GM13977 (cell line): ENCODE results near the gene JPT2.

Experiments
- DNase-seq: peaks from one replicate; pipeline ENCODE4 v3.0.0; 2012; ENCODE audit warnings: low spot score
- CTCF ChIP-seq: IDR thresholded peaks from 2 replicates; pipeline ENCODE4 v1.5.1; 2012; ENCODE audit warnings: mild to moderate bottlenecking, control low read depth; ENCODE audit not compliant: insufficient read depth; ENCODE audit errors: extremely low read depth, missing control alignments
- in situ Hi-C: fragments of 300-500 bp; cut with MboI; formaldehyde crosslinking; loops from one replicate; pipeline ENCODE4 v1.12.0; 2022; ENCODE audit warnings: low sequenced_read_pairs, low pct_unique_long_range_greater_than_20kb, mixed read lengths, inconsistent platforms; ENCODE audit not compliant: unreplicated experiment

Gene JPT2

GRCh38 chr16:1745900-1746692, 68.0 kb downstream of the JPT2 start:
- TF ChIP-seq CTCF, result no peak
- no peak for DNase-seq
- in situ Hi-C loops, result no loop called here

- no peak for TF ChIP-seq CTCF
- DNase-seq, result no peak
- in situ Hi-C loops, result no loop called here
Measured at GRCh38 chr16:1746693-1747195, 68.7 kb downstream of the JPT2 start.

- in situ Hi-C loops, result no loop called here
- no peak for DNase-seq
- no peak for TF ChIP-seq CTCF
Measured at GRCh38 chr16:1747934-1748333, 69.9 kb downstream of the JPT2 start.

GRCh38 chr16:1749152-1750117, 71.4 kb downstream of the JPT2 start:
- DNase-seq, result no peak
- in situ Hi-C loops, result no loop called here
- TF ChIP-seq CTCF, result no peak
